Motor neuron (in vitro differentiated cells): Measurements from ENCODE around the gene PPP1R13B. TPM values are rescaled to one million over a fixed set of nuclear protein-coding genes. Genes with fewer than 3 reads are reported as not detected.

Source experiments
- ATAC-seq, 8 experiments: fragments of 200-7000 bp; cut with Tn5 transposase; replicated peaks in 6 of 8; 2 replicates each; pipeline ENCODE4 v1.8.0; 2021; ENCODE audit warnings: mild to moderate bottlenecking in 8 of 8, moderate library complexity in 8 of 8
- H3K27ac ChIP-seq, 2 donors: fragments of 250-450 bp; sonication (Bioruptor Pico); 2 replicates each; pipeline ENCODE4 v1.9.0; 2021; ENCODE audit warnings: antibody characterized with exemption in 2 of 2, mild to moderate bottlenecking in 2 of 2, moderate library complexity in 1 of 2
- H3K4me1 ChIP-seq, 2 donors: fragments of 250-450 bp; sonication (Bioruptor Pico); replicated peaks in 1 of 2; 2 replicates each; pipeline ENCODE4 v1.6.1; 2021; ENCODE audit warnings: antibody characterized with exemption in 2 of 2, mild to moderate bottlenecking in 2 of 2, moderate library complexity in 1 of 2
- H3K4me3 ChIP-seq, 5 donors: fragments of 250-450 bp; sonication (Bioruptor Pico); 2 replicates each; pipeline ENCODE4 v1.9.0; 2021; ENCODE audit warnings: antibody characterized with exemption in 5 of 5, mild to moderate bottlenecking in 5 of 5, moderate library complexity in 4 of 5
- WGBS, 10 experiments: fragments of 450-650 bp; shearing (Covaris generic); methylation state at CpG; one replicate each; pipeline ENCODE4 v1.0.0; 2022; 5-methylcytosine and 5-hydroxymethylcytosine counted together
- in situ Hi-C, 9 experiments: fragments of 400-800 bp; cut with MboI; loops; one replicate each; pipeline ENCODE4 v1.15.0; 2021; ENCODE audit warnings: low sequenced_read_pairs in 9 of 9, low pct_unique_long_range_greater_than_20kb in 2 of 9; ENCODE audit not compliant: unreplicated experiment in 9 of 9
- total RNA-seq, 8 experiments: library from RNA; unstranded; fragments of 300-600 nt; gene quantifications; 2 replicates each; pipeline versions ENCODE4 v1.2.3 to v1.2.4, GENCODE V29; 2022

PPP1R13B gene
- total RNA-seq, 8 experiments from 2014 or later, result 3.0 to 10.6 (median 8.6) TPM

- Histone ChIP-seq H3K4me3 (no peak overlapping the region), H3K4me1 (peaks cover 0 to 7% of the 10 kb centered on the region in 2 donors), H3K27ac (no peak overlapping the region)
- in situ Hi-C loops, result no loop called here
- ATAC-seq, result peak in 1 of 8 experiments; percentile 45
- 51 to 100% (median 100%) methylated on average over 1 to 5 of the region's 29 CpGs; no CpG with 5 or more reads in 6 of the 10 experiments for WGBS, 10 experiments
Measured at GRCh38 chr14:103707329-103708263, 139.8 kb downstream of the PPP1R13B start.

GRCh38 chr14:103706551-103707328 lies 140.6 kb downstream of the PPP1R13B start:
- 80 to 100% (median 97%) methylated on average over 1 to 9 of the region's 41 CpGs; no CpG with 5 or more reads in 4 of the 10 experiments for WGBS, 10 experiments
- Histone ChIP-seq H3K4me1 (peaks cover 0 to 7% of the 10 kb centered on the region in 2 donors), H3K27ac (no peak overlapping the region), H3K4me3 (no peak overlapping the region)
- in situ Hi-C loops, result no loop called here
- ATAC-seq, result no peak

GRCh38 chr14:103705504-103706284 lies 141.7 kb downstream of the PPP1R13B start:
- ATAC-seq, result peak in 5 of 8 experiments; percentile 5 to 66 (median 50)
- in situ Hi-C loops, result no loop called here

GRCh38 chr14:103705118-103705503 lies 142.3 kb downstream of the PPP1R13B start:
- H3K27ac ChIP-seq, result no peak overlapping the region
- in situ Hi-C loops, result no loop called here
- ATAC-seq, result peak in 5 of 8 experiments; percentile 18 to 84 (median 67)
- H3K4me1 ChIP-seq, result no peaks in the 10 kb centered on the region
- no peak overlapping the region for H3K4me3 ChIP-seq
- 100% methylated on average over 1 of the region's 15 CpGs; no CpG with 5 or more reads in 8 of the 10 experiments for WGBS, 10 experiments

More at GRCh38 chr14:103705504-103706284, 141.7 kb downstream of the PPP1R13B start:
- no peak overlapping the region for H3K4me3 ChIP-seq
- no peaks in the 10 kb centered on the region for H3K4me1 ChIP-seq
- H3K27ac ChIP-seq, result peak overlapping the region in 1 of 2 donors; percentile 23
- 80 to 100% (median 90%) methylated on average over 1 to 4 of the region's 28 CpGs; no CpG with 5 or more reads in 7 of the 10 experiments for WGBS, 10 experiments

- Histone ChIP-seq H3K27ac (no peak overlapping the region), H3K4me3 (no peak overlapping the region), H3K4me1 (no peaks in the 10 kb centered on the region)
- in situ Hi-C loops, result no loop called here
- 92 to 100% (median 93%) methylated on average over 1 to 10 of the region's 13 CpGs; no CpG with 5 or more reads in 3 of the 10 experiments for WGBS, 10 experiments
- ATAC-seq, result no peak
Measured at GRCh38 chr14:103704708-103705107, 142.7 kb downstream of the PPP1R13B start.

- WGBS, 10 experiments, result 20 to 100% (median 80%) methylated on average over 1 to 11 of the region's 24 CpGs; no CpG with 5 or more reads in 3 of the 10 experiments
- no peak for ATAC-seq
- Histone ChIP-seq H3K27ac (no peak overlapping the region), H3K4me1 (no peaks in the 10 kb centered on the region), H3K4me3 (no peak overlapping the region)
- in situ Hi-C loops, result no loop called here
Measured at GRCh38 chr14:103703433-103704385, 143.7 kb downstream of the PPP1R13B start.

- Histone ChIP-seq H3K4me3 (no peak overlapping the region), H3K4me1 (no peaks in the 10 kb centered on the region), H3K27ac (no peak overlapping the region)
- WGBS, 10 experiments, result 60 to 100% (median 99%) methylated on average over 1 to 11 of the region's 29 CpGs; no CpG with 5 or more reads in 2 of the 10 experiments
- ATAC-seq, result peak in 2 of 8 experiments; percentile 18 to 44
- in situ Hi-C loops, result no loop called here
Measured at GRCh38 chr14:103702497-103703432, 144.6 kb downstream of the PPP1R13B start.

- WGBS, 10 experiments, result no CpG with 5 or more reads among the region's 5 CpGs
- no peak for ATAC-seq
- Histone ChIP-seq H3K4me1 (no peaks in the 10 kb centered on the region), H3K27ac (no peak overlapping the region), H3K4me3 (no peak overlapping the region)
- in situ Hi-C loops, result no loop called here
Measured at GRCh38 chr14:103702095-103702494, 145.3 kb downstream of the PPP1R13B start.

GRCh38 chr14:103700753-103701490 lies 146.5 kb downstream of the PPP1R13B start:
- in situ Hi-C loops, result no loop called here
- H3K4me3 ChIP-seq, result no peak overlapping the region
- no peak overlapping the region for H3K27ac ChIP-seq
- WGBS, 10 experiments, result 58 to 100% (median 100%) methylated on average over 1 to 8 of the region's 21 CpGs; no CpG with 5 or more reads in 3 of the 10 experiments
- no peak for ATAC-seq
- no peaks in the 10 kb centered on the region for H3K4me1 ChIP-seq

- H3K27ac ChIP-seq, result no peak overlapping the region
- no peaks in the 10 kb centered on the region for H3K4me1 ChIP-seq
- 70 to 100% (median 95%) methylated on average over 1 to 8 of the region's 25 CpGs; no CpG with 5 or more reads in 6 of the 10 experiments for WGBS, 10 experiments
- in situ Hi-C loops, result no loop called here
- no peak overlapping the region for H3K4me3 ChIP-seq
- no peak for ATAC-seq
Measured at GRCh38 chr14:103699901-103700752, 147.2 kb downstream of the PPP1R13B start.
